Measurements from ENCODE around the gene FSIP2. TPM values are rescaled to one million over a fixed set of nuclear protein-coding genes. Genes with fewer than 3 reads are reported as not detected.

Gene FSIP2
- total and polyA plus RNA-seq, 2 donors (not counting 1 experiment from before 2014, with no cell fraction given): 0.01 to 0.54 TPM

DNA sequence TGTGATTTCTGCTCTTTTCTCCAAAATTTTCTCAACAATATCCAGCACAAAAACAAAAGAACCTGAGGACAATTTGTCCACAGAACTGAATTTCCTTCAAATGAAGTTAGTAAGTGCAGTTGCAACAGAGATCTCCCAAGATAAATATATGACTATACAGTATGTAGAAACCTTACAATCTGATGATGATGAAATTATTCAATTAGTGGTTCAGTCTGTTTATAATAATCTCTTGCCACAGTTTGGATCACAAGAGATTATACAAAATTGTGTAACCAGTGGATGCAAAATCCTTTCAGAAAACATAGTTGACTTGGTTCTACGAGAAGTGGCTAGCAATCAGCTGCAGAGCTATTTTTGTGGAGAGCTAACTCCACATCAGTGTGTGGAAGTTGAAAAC lies 68.7 kb downstream of the FSIP2 start:
- no peak overlapping the region for H3K9ac ChIP-seq (ENCODE audit: low read length)
- no peaks in the 10 kb centered on the region for H3K79me2 ChIP-seq (ENCODE audit: control insufficient read depth, insufficient read depth, low read length)
- H4K20me1 ChIP-seq (ENCODE audit: control insufficient read depth, insufficient read depth, low read length, poor library complexity, severe bottlenecking): no peaks in the 10 kb centered on the region
- H3K27me3 ChIP-seq (replicated peaks in 1 of 4; ENCODE audit: control extremely low read depth in 1 of 4, control insufficient read depth in 3 of 4, insufficient read depth in 4 of 4, low read length in 3 of 4): no peaks in the 10 kb centered on the region
- no CpG with 5 or more reads among the region's 1 CpG for WGBS (ENCODE audit: insufficient coverage)
- Mint-ChIP-seq H3K4me1 (no peaks in the 10 kb centered on the region), H3K4me3 (no peak overlapping the region), H3K27ac (no peak overlapping the region), H3K27me3 (no peaks in the 10 kb centered on the region), H3K9me3 (ENCODE audit: insufficient read depth) (no peaks in the 10 kb centered on the region)
- POLR2A ChIA-PET: no interaction called here
- no peak overlapping the region for H3K27ac ChIP-seq (ENCODE audit: low read length in 2 of 2)
- intact Hi-C loops (cut with micrococcal nuclease): no loop called here
- no peak overlapping the region for H3K4me2 ChIP-seq (replicated peaks; ENCODE audit: low read depth, low read length, poor library complexity, severe bottlenecking)
- no peak overlapping the region for H2AFZ ChIP-seq (ENCODE audit: insufficient read depth, low read depth, low read length, poor library complexity, severe bottlenecking)
- ATAC-seq (ENCODE audit: low read depth) (no peak), DNase-seq (no peak)
- H3K4me1 ChIP-seq (ENCODE audit: control insufficient read depth in 2 of 2, insufficient read depth in 2 of 2, low read length in 2 of 2): no peaks in the 10 kb centered on the region
- H3K9me3 ChIP-seq (ENCODE audit: control extremely low read depth in 1 of 3, control insufficient read depth in 2 of 3, insufficient read depth in 1 of 3, low read length in 2 of 3): no peaks in the 10 kb centered on the region
- CTCF ChIA-PET: no interaction called here
- H3K4me3 ChIP-seq (ENCODE audit: control extremely low read depth in 1 of 5, extremely low read depth in 1 of 5, insufficient read depth in 1 of 5, low read depth in 2 of 5, low read length in 4 of 5): no peak overlapping the region
- TF ChIP-seq, protein P1, sequence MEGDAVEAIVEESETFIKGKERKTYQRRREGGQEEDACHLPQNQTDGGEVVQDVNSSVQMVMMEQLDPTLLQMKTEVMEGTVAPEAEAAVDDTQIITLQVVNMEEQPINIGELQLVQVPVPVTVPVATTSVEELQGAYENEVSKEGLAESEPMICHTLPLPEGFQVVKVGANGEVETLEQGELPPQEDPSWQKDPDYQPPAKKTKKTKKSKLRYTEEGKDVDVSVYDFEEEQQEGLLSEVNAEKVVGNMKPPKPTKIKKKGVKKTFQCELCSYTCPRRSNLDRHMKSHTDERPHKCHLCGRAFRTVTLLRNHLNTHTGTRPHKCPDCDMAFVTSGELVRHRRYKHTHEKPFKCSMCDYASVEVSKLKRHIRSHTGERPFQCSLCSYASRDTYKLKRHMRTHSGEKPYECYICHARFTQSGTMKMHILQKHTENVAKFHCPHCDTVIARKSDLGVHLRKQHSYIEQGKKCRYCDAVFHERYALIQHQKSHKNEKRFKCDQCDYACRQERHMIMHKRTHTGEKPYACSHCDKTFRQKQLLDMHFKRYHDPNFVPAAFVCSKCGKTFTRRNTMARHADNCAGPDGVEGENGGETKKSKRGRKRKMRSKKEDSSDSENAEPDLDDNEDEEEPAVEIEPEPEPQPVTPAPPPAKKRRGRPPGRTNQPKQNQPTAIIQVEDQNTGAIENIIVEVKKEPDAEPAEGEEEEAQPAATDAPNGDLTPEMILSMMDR (IDR thresholded peaks at IDR 0.05): no peak
- TF ChIP-seq EZH2 (IDR thresholded peaks at IDR 0.05; ENCODE audit: borderline replicate concordance, insufficient read depth, low read depth, low read length, poor library complexity, severe bottlenecking): no peak
- no peaks in the 10 kb centered on the region for H3K36me3 ChIP-seq (replicated peaks in 1 of 2; ENCODE audit: control extremely low read depth in 1 of 2, control insufficient read depth in 1 of 2, extremely low read depth in 1 of 2, insufficient read depth in 2 of 2, low read length in 1 of 2)

DNA sequence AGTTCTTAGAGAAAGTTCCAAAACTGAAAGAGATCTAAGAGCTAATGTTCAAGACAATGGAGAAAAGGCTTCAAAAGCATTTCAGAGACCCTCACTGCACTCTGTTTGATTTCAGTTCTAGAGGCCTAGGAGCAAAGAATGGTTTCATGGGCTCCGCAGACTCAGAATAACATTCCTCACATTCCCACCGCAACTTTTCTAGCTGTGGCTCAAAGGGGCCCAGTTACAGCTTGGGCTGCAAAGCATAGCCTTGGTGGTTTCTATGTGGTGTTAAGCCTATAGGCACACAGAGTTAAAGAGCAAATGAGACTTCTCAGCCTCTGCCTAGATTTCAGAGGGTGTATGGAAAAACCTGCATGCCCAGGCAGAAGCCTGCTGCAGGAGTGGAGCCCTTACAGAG lies 73.0 kb downstream of the FSIP2 start:
- no peaks in the 10 kb centered on the region for H3K36me3 ChIP-seq (replicated peaks in 1 of 2; ENCODE audit: control extremely low read depth in 1 of 2, control insufficient read depth in 1 of 2, extremely low read depth in 1 of 2, insufficient read depth in 2 of 2, low read length in 1 of 2)
- Mint-ChIP-seq H3K4me3 (no peak overlapping the region), H3K4me1 (no peaks in the 10 kb centered on the region), H3K9me3 (ENCODE audit: insufficient read depth) (no peaks in the 10 kb centered on the region), H3K27me3 (no peaks in the 10 kb centered on the region), H3K27ac (no peak overlapping the region)
- no peak overlapping the region for H3K9ac ChIP-seq (ENCODE audit: low read length)
- intact Hi-C loops (cut with micrococcal nuclease): no loop called here
- no peak overlapping the region for H2AFZ ChIP-seq (ENCODE audit: insufficient read depth, low read depth, low read length, poor library complexity, severe bottlenecking)
- no peak for DNase-seq
- no peaks in the 10 kb centered on the region for H3K4me1 ChIP-seq (ENCODE audit: control insufficient read depth in 2 of 2, insufficient read depth in 2 of 2, low read length in 2 of 2)
- no peaks in the 10 kb centered on the region for H3K79me2 ChIP-seq (ENCODE audit: control insufficient read depth, insufficient read depth, low read length)
- ATAC-seq (ENCODE audit: low read depth): no peak
- no peak overlapping the region for H3K27ac ChIP-seq (ENCODE audit: low read length in 2 of 2)
- no peak for TF ChIP-seq EZH2 (IDR thresholded peaks at IDR 0.05; ENCODE audit: borderline replicate concordance, insufficient read depth, low read depth, low read length, poor library complexity, severe bottlenecking)
- TF ChIP-seq, protein P1 (IDR thresholded peaks at IDR 0.05): no peak
- CTCF ChIA-PET: interaction anchor here (0.7 kb wide), 1 partner anchor 9 kb away, joined by 8 read pairs; no protein-coding TSS in a partner anchor
- H3K9me3 ChIP-seq (ENCODE audit: control extremely low read depth in 1 of 3, control insufficient read depth in 2 of 3, insufficient read depth in 1 of 3, low read length in 2 of 3): no peaks in the 10 kb centered on the region
- no peak overlapping the region for H3K4me3 ChIP-seq (ENCODE audit: control extremely low read depth in 1 of 5, extremely low read depth in 1 of 5, insufficient read depth in 1 of 5, low read depth in 2 of 5, low read length in 4 of 5)
- H4K20me1 ChIP-seq (ENCODE audit: control insufficient read depth, insufficient read depth, low read length, poor library complexity, severe bottlenecking): no peaks in the 10 kb centered on the region
- POLR2A ChIA-PET: no interaction called here
- H3K27me3 ChIP-seq (replicated peaks in 1 of 4; ENCODE audit: control extremely low read depth in 1 of 4, control insufficient read depth in 3 of 4, insufficient read depth in 4 of 4, low read length in 3 of 4): no peaks in the 10 kb centered on the region
- no peak overlapping the region for H3K4me2 ChIP-seq (replicated peaks; ENCODE audit: low read depth, low read length, poor library complexity, severe bottlenecking)
- no CpG with 5 or more reads among the region's 2 CpGs for WGBS (ENCODE audit: insufficient coverage)

All from B cell (primary cell).